Activated naive CD4-positive, alpha-beta T cell treated with anti-CD3 and anti-CD28 coated beads, Interleukin-2, amount 50 U/mL, for 72 hours (primary cell): Measurements from ENCODE around the gene PER1. TPM values are rescaled to one million over a fixed set of nuclear protein-coding genes. Genes with fewer than 3 reads are reported as not detected.

Source experiments
- ATAC-seq, 2 donors: fragments of 150-1000 bp; cut with Tn5 transposase; 2 replicates each; pipeline ENCODE4 v1.10.0; 2021; ENCODE audit warnings: mild to moderate bottlenecking in 2 of 2, moderate library complexity in 2 of 2
- DNase-seq, 2 donors: peaks; one replicate each; pipeline ENCODE4 v3.0.0; 2021 to 2022; ENCODE audit warnings: low spot score in 2 of 2
- H3K27ac Mint-ChIP-seq, 2 donors: one replicate each; pipeline ENCODE4 v1.8.0; 2022; ENCODE audit warnings: mild to moderate bottlenecking in 2 of 2, mixed read lengths in 2 of 2
- H3K36me3 Mint-ChIP-seq, 2 donors: one replicate each; pipeline ENCODE4 v1.8.0; 2022; ENCODE audit warnings: mixed read lengths in 2 of 2
- H3K9me3 Mint-ChIP-seq, 2 donors: one replicate each; pipeline ENCODE4 v1.8.0; 2022; ENCODE audit warnings: mixed read lengths in 2 of 2
- total RNA-seq, 2 donors: library from RNA; stranded (reverse); gene quantifications; one replicate each; pipeline ENCODE4 v1.2.3, GENCODE V29; 2022

PER1 gene
- total RNA-seq, 2 donors from 2014 or later: 80.9 to 294 TPM

DNA sequence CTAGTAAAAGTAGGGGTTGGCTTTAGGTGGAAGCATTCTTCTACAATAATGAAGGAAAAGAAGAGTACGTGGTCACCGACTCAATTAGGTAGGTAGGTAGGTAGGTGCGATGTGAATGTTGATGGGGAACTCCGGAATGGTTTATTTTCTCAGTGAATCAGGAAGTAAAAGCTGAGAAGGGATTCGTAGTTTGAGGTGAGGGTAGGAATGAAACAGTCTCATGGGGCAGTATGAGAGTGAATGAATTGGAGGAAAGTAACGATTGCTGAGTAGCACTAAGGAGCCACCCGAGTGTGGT lies 13.9 kb downstream of the PER1 start:
- DNase-seq (no peak), ATAC-seq (peak in 1 of 2 donors; percentile 49)
- no peak overlapping the region for H3K27ac Mint-ChIP-seq
- peaks cover 0 to 8% of the 10 kb centered on the region in 2 donors for H3K36me3 Mint-ChIP-seq
- H3K9me3 Mint-ChIP-seq: no peaks in the 10 kb centered on the region

DNA sequence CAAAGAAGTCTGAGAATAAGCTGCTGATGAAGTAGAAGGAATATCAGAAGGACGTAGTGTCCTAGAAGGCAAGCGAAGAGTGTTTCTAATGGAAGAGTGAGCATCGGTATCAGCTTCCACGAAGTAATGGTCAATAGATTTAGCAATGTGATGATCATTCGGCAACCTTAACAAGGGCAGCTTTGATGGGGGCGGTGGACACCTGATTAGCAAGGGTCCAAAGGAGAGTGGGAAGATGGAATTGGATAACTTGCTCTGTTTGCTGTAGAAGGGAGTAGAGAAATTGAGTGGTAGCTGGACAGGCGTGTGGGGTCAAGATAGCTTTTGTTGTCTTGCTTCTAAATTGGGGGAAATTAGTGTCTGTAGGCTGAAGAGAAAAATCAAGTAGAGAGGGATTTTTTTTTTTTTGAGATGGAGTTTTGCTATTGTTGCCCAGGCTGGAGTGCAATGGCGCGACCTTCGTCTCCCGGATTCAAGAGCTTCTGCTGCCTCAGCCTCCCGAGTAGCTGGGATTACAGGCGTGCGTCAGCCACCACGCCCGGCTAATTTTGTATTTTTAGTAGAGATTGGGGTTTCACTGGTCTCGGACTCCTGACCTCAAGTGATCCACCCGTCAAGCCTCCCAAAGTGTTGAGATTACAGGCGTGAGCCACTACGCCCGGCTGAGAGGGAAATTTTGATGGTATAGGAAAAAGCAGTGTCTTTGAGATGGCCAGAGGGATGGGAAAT lies 14.4 kb downstream of the PER1 start:
- no peaks in the 10 kb centered on the region for H3K9me3 Mint-ChIP-seq
- ATAC-seq (no peak), DNase-seq (peak in 1 of 2 donors; percentile 62)
- peaks cover 0 to 8% of the 10 kb centered on the region in 2 donors for H3K36me3 Mint-ChIP-seq
- no peak overlapping the region for H3K27ac Mint-ChIP-seq

DNA sequence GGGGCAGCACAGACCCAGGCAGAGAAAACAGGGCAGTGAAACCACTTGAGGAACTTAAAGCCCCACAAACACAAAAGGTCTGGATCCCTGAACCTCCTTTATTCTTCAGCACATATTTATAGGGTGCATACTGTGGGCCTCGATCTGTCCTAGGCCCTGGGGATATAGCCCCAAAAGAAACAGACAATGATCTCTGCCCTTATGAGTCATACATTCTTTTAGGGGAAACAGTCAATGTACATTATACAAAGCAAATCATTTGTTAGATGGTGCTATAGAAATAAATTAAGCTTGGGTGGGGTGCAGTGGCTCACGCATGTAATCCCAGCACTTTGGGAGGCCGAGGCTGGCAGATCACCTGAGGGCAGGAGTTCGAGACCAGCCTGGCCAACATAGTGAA lies 18.3 kb downstream of the PER1 start:
- no peaks in the 10 kb centered on the region for H3K36me3 Mint-ChIP-seq
- ATAC-seq: no peak
- no peak for DNase-seq
- no peaks in the 10 kb centered on the region for H3K9me3 Mint-ChIP-seq
- H3K27ac Mint-ChIP-seq: no peak overlapping the region

DNA sequence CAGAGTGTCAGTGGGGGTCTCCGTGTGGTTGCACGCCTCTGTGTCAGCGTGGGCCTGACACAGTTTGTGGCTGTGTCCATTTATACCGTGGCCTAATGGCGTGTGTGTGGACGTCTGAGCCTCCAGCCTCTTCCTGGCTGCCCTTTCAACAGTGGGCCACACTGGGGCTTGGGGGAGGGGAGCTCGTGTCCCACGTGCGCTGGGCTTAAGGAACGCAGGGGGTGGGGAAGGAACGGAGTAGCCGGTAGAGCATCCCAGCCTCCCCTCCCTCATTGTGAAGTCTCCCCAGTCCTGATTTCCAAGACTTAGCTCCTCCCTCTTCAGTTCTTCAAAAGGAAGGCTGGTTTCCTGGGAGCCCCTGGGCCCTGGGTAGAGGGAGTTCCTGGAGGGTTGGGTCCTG lies 18.8 kb downstream of the PER1 start:
- no peak overlapping the region for H3K27ac Mint-ChIP-seq

GRCh38 chr17:8131844-8132441 lies 20.3 kb downstream of the PER1 start:
- peak overlapping the region in 1 of 2 donors; percentile 32 for H3K27ac Mint-ChIP-seq
- ATAC-seq (peak; percentile 58 to 64), DNase-seq (no peak)
- H3K36me3 Mint-ChIP-seq: peaks cover 0 to 3% of the 10 kb centered on the region in 2 donors
- no peaks in the 10 kb centered on the region for H3K9me3 Mint-ChIP-seq

More for the DNA sequence above, 18.8 kb downstream of the PER1 start:
- no peak for ATAC-seq
- H3K36me3 Mint-ChIP-seq: no peaks in the 10 kb centered on the region
- no peaks in the 10 kb centered on the region for H3K9me3 Mint-ChIP-seq
- DNase-seq: no peak

- Mint-ChIP-seq H3K36me3 (peaks cover 8 to 19% of the 10 kb centered on the region in 2 donors), H3K9me3 (no peaks in the 10 kb centered on the region), H3K27ac (no peak overlapping the region)
- DNase-seq (no peak), ATAC-seq (no peak)
Observed at GRCh38 chr17:8128125-8128784, 23.9 kb downstream of the PER1 start.

GRCh38 chr17:8126491-8127066 lies 25.6 kb downstream of the PER1 start:
- DNase-seq (peak; percentile 60 to 75), ATAC-seq (peak; percentile 50 to 61)
- Mint-ChIP-seq H3K9me3 (no peaks in the 10 kb centered on the region), H3K27ac (peak overlapping the region; percentile 99 to 100), H3K36me3 (peaks cover 8 to 19% of the 10 kb centered on the region in 2 donors)

DNA sequence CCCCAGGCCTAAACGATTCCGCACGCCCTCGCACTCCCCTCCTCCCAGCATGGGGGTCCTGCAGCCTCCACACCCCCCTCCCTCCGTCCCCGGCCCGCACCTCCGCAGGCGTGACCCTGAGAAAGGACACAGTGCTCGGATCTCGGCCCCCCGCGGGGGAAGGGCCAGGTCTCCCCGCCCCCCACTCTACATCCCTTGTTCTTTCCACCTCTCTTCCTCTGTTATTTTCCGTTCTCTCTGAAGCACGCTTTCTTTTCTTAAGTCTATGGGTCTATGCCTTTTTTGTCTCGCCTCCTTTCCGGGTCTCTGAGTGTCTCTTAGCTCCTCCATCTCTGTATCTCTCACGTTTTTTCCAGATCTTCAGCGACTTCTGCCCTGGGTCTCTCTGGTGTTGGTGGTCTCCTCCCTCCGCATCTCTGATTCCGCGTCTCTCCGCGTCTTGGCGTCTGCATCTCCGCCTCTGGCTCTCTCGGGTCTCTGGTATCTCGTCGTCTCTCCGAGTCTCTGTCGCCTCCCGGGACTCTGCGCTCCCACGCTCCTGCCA lies 26.2 kb downstream of the PER1 start:
- peaks cover 8 to 19% of the 10 kb centered on the region in 2 donors for H3K36me3 Mint-ChIP-seq
- H3K27ac Mint-ChIP-seq: peak overlapping the region; percentile 99 to 100
- DNase-seq: peak; percentile 48 to 72
- peak; percentile 2 to 8 for ATAC-seq
- no peaks in the 10 kb centered on the region for H3K9me3 Mint-ChIP-seq

DNA sequence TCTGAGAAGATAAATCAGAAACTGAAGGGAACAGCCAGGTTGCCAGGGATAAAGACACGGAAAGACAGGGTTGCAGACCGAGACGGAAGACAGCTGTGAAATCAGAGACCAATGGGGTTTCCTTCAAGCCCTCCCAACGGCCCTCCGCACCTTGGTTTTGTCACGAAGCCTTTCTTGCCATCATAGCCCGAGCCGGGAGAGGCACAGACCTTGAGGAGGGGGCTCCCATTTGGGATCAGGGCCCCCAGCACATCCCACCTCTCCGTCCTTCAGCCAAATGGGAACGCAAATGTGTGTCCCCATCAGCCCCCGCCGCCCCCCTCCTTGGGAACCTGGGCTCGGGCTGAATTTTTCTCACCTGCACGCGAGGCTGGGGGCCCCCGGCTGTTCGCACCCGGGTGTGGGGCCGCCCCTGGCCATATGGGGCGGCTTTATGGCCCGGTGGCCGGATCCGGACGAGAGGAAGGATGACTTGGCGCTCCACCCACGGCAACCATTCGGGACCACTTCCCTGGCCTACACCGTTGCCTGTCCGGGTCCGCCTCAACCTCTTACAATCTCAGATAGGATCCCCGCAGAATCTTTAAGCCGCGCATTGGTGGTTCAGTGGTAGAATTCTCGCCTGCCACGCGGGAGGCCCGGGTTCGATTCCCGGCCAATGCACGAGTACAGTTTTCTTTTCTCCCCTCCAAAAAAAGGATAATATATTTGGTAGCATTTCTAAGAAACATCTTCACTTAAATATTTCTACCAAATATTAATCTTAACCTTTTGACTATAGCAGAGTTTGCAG lies 26.9 kb downstream of the PER1 start:
- DNase-seq: peak; percentile 88 to 95
- Mint-ChIP-seq H3K9me3 (no peaks in the 10 kb centered on the region), H3K36me3 (peaks cover 8 to 19% of the 10 kb centered on the region in 2 donors), H3K27ac (peak overlapping the region; percentile 99 to 100)
- ATAC-seq: peak; percentile 33 to 49

DNA sequence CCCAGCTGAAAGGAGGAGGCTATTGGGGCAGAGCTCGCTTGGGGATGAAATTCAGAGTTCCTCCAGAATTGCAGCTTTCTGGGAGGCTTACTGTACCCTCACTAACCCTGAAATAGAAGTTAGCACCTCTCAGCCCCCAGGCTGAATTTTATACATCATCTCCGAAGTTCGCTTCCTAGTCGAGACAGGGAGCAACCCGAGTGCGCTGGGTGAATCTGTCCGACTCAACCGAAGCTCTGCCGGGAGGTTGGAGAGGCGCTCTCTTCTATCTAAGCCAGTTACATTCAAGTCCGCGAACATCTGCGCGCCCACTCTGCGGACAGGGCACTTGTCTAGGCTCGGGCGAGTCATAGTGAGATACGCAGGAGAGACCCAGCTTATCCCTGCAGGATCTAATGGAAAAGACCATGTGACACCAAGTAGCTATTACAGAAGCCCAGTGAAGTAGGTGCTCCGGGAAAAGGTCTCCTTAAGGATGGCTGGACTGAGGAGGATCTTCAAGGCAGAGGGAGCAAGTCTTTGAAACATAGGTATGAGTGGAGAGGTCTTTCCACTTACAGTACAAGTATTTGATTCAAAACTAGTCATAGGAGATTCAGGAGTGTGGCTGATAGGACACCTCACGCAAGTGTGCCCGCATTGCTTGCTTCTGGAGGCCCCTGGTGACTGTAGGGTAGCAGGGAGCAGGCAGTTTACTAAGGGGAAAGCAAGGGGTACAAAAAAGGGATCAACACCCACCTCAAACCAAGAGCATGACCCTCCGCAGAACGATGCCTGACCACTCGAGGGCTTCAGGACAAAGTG lies 27.7 kb downstream of the PER1 start:
- Mint-ChIP-seq H3K9me3 (no peaks in the 10 kb centered on the region), H3K36me3 (peaks cover 8 to 19% of the 10 kb centered on the region in 2 donors), H3K27ac (peak overlapping the region; percentile 99 to 100)
- peak in 1 of 2 donors; percentile 7 for ATAC-seq
- peak in 1 of 2 donors; percentile 34 for DNase-seq

- peaks cover 8 to 19% of the 10 kb centered on the region in 2 donors for H3K36me3 Mint-ChIP-seq
- no peak for ATAC-seq
- peak within 1 kb of the TSS; percentile 99 to 100 for H3K27ac Mint-ChIP-seq
- peak in 1 of 2 donors; percentile 24 for DNase-seq
- H3K9me3 Mint-ChIP-seq: no peaks in the 10 kb centered on the region
Observed at GRCh38 chr17:8123695-8124349, 28.4 kb downstream of the PER1 start, which contains the start of gene HES7. Gene HES7, minus strand, starts transcription at chr17:8124106. Its CDS starts 22 bp downstream, at chr17:8124084.

GRCh38 chr17:8122924-8123694 lies 29.1 kb downstream of the PER1 start:
- Mint-ChIP-seq H3K9me3 (no peaks in the 10 kb centered on the region), H3K36me3 (peaks cover 8 to 19% of the 10 kb centered on the region in 2 donors), H3K27ac (peak overlapping the region; percentile 20 to 57)
- DNase-seq (peak; percentile 60 to 65), ATAC-seq (peak in 1 of 2 donors; percentile 19)

DNA sequence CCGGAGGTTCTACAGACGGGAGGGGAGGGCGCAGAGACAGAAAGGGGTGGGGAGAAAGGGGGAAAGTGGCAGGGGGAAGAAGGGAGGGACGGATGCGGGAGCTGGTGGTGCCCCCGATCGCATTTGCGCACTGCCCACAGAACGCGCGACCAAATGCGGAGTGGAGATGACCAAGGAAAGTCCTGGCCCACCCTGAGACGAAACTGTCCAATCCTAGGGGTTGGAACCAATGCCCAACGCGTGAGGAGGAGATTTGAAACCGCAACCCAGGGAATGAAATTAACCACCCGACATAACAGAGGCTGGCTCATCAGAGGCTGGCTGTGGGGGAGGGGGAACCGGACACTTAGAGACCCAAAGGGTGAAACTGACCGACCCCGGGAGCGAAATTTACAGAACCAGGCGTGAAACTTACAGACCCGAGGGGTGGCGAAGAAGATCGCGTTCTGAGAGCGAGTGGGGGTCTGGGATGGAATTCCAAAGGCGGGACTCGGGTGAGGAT lies 29.7 kb downstream of the PER1 start:
- ATAC-seq (no peak), DNase-seq (peak in 1 of 2 donors; percentile 33)
- Mint-ChIP-seq H3K27ac (no peak overlapping the region), H3K36me3 (peaks cover 8 to 19% of the 10 kb centered on the region in 2 donors), H3K9me3 (no peaks in the 10 kb centered on the region)
